Endodermal cell (in vitro differentiated cells): Measurements from ENCODE around the gene TEX54. TPM values are rescaled to one million over a fixed set of nuclear protein-coding genes. Genes with fewer than 3 reads are reported as not detected.
A peak's percentile ranks its signal among the peaks of the same experiment; 100 is the strongest.
"Not testable (repeated sequence)": the region's sequence is repeated elsewhere in the genome, so short reads cannot be mapped to it uniquely, and the experiment has no call there.

Experiments
- DNase-seq: peaks from one replicate; pipeline ENCODE4 v3.0.0-alpha.2; 2017
- H3K27ac ChIP-seq: 2 replicates; pipeline ENCODE4 v1.5.1; 2013; ENCODE audit warnings: mild to moderate bottlenecking, low read depth, low read length, moderate library complexity
- H3K27me3 ChIP-seq: 2 replicates; pipeline ENCODE4 v1.6.1; 2013; ENCODE audit warnings: mild to moderate bottlenecking, low read length, moderate library complexity; ENCODE audit not compliant: insufficient read depth, control insufficient read depth, poor library complexity, severe bottlenecking
- H3K36me3 ChIP-seq: 2 replicates; pipeline ENCODE4 v1.7.0; 2013; ENCODE audit warnings: mild to moderate bottlenecking, low read length, moderate library complexity; ENCODE audit not compliant: control insufficient read depth, insufficient read depth
- H3K4me1 ChIP-seq: one replicate; pipeline ENCODE4 v1.7.0; 2013; ENCODE audit warnings: low read length; ENCODE audit not compliant: control insufficient read depth, insufficient read depth
- H3K4me3 ChIP-seq: 2 replicates; pipeline ENCODE4 v1.5.1; 2013; ENCODE audit warnings: mild to moderate bottlenecking, low read length, moderate library complexity
- H3K9ac ChIP-seq: 2 replicates; pipeline ENCODE4 v1.6.1; 2013; ENCODE audit warnings: mild to moderate bottlenecking, low read length, moderate library complexity; ENCODE audit not compliant: poor library complexity, severe bottlenecking; ENCODE audit errors: extremely low read depth
- H3K9me3 ChIP-seq: 2 replicates; pipeline ENCODE4 v1.6.1; 2013; ENCODE audit warnings: mild to moderate bottlenecking, low read length, moderate library complexity; ENCODE audit not compliant: control insufficient read depth
- H3K27ac Mint-ChIP-seq: 2 replicates; pipeline ENCODE4 v1.8.0; 2020; ENCODE audit warnings: mixed read lengths
- H3K27me3 Mint-ChIP-seq: 2 replicates; pipeline ENCODE4 v1.8.0; 2021; ENCODE audit warnings: mild to moderate bottlenecking, mixed read lengths; ENCODE audit not compliant: insufficient read depth
- H3K36me3 Mint-ChIP-seq: 2 replicates; pipeline ENCODE4 v1.8.0; 2020; ENCODE audit warnings: low read depth, mixed read lengths
- H3K4me1 Mint-ChIP-seq: 2 replicates; pipeline ENCODE4 v1.8.0; 2020; ENCODE audit warnings: mixed read lengths
- H3K4me3 Mint-ChIP-seq: 2 replicates; pipeline ENCODE4 v1.8.0; 2020; ENCODE audit warnings: mild to moderate bottlenecking, moderate library complexity, mixed read lengths
- H3K9me3 Mint-ChIP-seq: 2 replicates; pipeline ENCODE4 v1.8.0; 2020; ENCODE audit warnings: mild to moderate bottlenecking, mixed read lengths
- CTCF ChIP-seq: fragments of 200-600 bp; sonication (generic); conservative IDR thresholded peaks from 2 replicates; pipeline ENCODE4 v1.5.0; 2021; ENCODE audit warnings: antibody characterized with exemption, mild to moderate bottlenecking
- WGBS, 2 experiments: methylation state at CpG; one replicate each; pipeline versions ENCODE4 v1.1.5 to v1.1.7; 2013; ENCODE audit warnings: missing lambda C conversion rate in 2 of 2, mixed read lengths in 1 of 2; ENCODE audit not compliant: insufficient coverage in 1 of 2, insufficient read length in 1 of 2; 5-methylcytosine and 5-hydroxymethylcytosine counted together
- total RNA-seq, 2 donors: library from RNA; stranded (reverse); fragmentation: NEBNext Ultra II Directional in 1 of 2; extraction: Animal tissue kit (Norgen Biotek cat#: 25700) in 1 of 2; gene quantifications; 2 replicates in 1 of 2; 3 replicates in 1 of 2; pipeline ENCODE4 v1.2.1, GENCODE V29; 2021

TEX54 gene
- total RNA-seq, 2 donors from 2014 or later = not detected

GRCh38 chr11:62860835-62861563 lies 28.4 kb upstream of the TEX54 start:
- H3K4me1 ChIP-seq = peaks cover 9% of the 10 kb centered on the region
- peak overlapping the region; percentile 14 for H3K4me3 Mint-ChIP-seq
- H3K27ac ChIP-seq = peak overlapping the region; percentile 20
- H3K27me3 ChIP-seq = no peaks in the 10 kb centered on the region
- no peaks in the 10 kb centered on the region for H3K9me3 Mint-ChIP-seq
- H3K9me3 ChIP-seq = no peaks in the 10 kb centered on the region
- H3K4me1 Mint-ChIP-seq = peaks cover 47% of the 10 kb centered on the region
- no peak overlapping the region for H3K9ac ChIP-seq
- H3K27ac Mint-ChIP-seq = peak overlapping the region; percentile 88
- 88 to 91% methylated on average over 3 to 5 of the region's 5 CpGs for WGBS, 2 experiments
- H3K36me3 ChIP-seq = peaks cover 19% of the 10 kb centered on the region
- peaks cover 17% of the 10 kb centered on the region for H3K36me3 Mint-ChIP-seq
- no peak overlapping the region for H3K4me3 ChIP-seq
- no peak for TF ChIP-seq CTCF
- H3K27me3 Mint-ChIP-seq = no peaks in the 10 kb centered on the region
- DNase-seq = no peak

GRCh38 chr11:62859281-62859703 lies 26.7 kb upstream of the TEX54 start:
- H3K27me3 Mint-ChIP-seq, H3K27me3 ChIP-seq, DNase-seq, H3K9me3 Mint-ChIP-seq, H3K9me3 ChIP-seq, H3K27ac ChIP-seq, H3K9ac ChIP-seq, H3K4me1 ChIP-seq, H3K4me3 ChIP-seq: not testable (repeated sequence)
- H3K27ac Mint-ChIP-seq = peak overlapping the region; percentile 88
- H3K4me3 Mint-ChIP-seq = peak overlapping the region; percentile 100
- WGBS, 2 experiments = 80 to 100% methylated on average over 3 to 8 of the region's 8 CpGs
- peaks cover 27% of the 10 kb centered on the region for H3K36me3 Mint-ChIP-seq
- peaks cover 47% of the 10 kb centered on the region for H3K4me1 Mint-ChIP-seq
- H3K36me3 ChIP-seq = peaks cover 20% of the 10 kb centered on the region

GRCh38 chr11:62858201-62858600 lies 25.6 kb upstream of the TEX54 start:
- no peak for TF ChIP-seq CTCF
- Histone ChIP-seq H3K4me3 (peak overlapping the region; percentile 96), H3K4me1 (peaks cover 5% of the 10 kb centered on the region), H3K27me3 (no peaks in the 10 kb centered on the region), H3K27ac (no peak overlapping the region), H3K9ac (peak overlapping the region; percentile 100), H3K36me3 (peaks cover 31% of the 10 kb centered on the region), H3K9me3 (no peaks in the 10 kb centered on the region)
- peak overlapping the region; percentile 92 for H3K27ac Mint-ChIP-seq
- peak overlapping the region; percentile 100 for H3K4me3 Mint-ChIP-seq
- no peak for DNase-seq
- H3K4me1 Mint-ChIP-seq = peaks cover 48% of the 10 kb centered on the region
- peaks cover 35% of the 10 kb centered on the region for H3K36me3 Mint-ChIP-seq
- H3K9me3 Mint-ChIP-seq = no peaks in the 10 kb centered on the region
- no peaks in the 10 kb centered on the region for H3K27me3 Mint-ChIP-seq
- 27 to 40% methylated on average over 7 of the region's 7 CpGs for WGBS, 2 experiments
